GM21576 (cell line): ENCODE measurements around the gene C19orf81.

Experiments used
- ATAC-seq: cut with Tn5 transposase; IDR thresholded peaks from one replicate; pipeline ENCODE4 v1.9.1; 2021; ENCODE audit warnings: mild to moderate bottlenecking, moderate library complexity; ENCODE audit not compliant: unreplicated experiment

Gene C19orf81

DNA sequence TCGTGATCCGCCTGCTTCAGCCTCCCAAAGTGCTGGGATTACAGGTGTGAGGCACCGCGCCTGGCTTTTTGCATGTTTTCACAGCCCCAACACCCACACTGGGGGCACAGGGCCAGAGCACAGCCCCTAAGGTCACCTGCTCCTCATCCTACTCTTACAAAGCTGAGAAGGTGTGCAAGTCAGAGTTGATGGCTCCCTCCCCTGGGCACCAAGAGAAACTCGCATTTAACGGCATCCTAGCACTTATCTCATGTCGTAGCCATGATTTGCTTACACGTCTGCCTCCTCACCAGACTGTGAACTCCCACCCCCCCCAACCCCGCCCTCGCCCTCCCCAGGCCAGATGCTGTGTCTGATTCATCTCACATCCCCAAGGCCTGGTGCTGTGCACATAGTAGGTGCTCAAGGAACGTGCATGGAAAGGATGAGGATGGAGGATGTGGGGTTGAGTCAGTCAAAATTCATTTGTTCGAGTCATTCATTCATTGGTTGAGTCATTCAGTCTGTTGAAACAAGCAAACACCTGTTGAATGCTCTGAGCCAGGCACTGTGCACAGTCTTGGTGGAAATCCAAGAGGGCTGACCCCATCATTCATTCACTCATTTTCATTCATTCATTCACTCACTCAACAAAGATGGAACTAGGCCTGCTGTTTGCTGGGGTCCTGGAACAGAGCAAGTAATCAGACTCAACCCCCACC lies 59.1 kb downstream of the C19orf81 start:
- no peak for ATAC-seq
